ENCODE results near the gene SPP2. TPM values are rescaled to one million over a fixed set of nuclear protein-coding genes. Genes with fewer than 3 reads are reported as not detected.

SPP2 gene
- polyA plus RNA-seq, 1 donor from 2014 or later = not detected

DNA sequence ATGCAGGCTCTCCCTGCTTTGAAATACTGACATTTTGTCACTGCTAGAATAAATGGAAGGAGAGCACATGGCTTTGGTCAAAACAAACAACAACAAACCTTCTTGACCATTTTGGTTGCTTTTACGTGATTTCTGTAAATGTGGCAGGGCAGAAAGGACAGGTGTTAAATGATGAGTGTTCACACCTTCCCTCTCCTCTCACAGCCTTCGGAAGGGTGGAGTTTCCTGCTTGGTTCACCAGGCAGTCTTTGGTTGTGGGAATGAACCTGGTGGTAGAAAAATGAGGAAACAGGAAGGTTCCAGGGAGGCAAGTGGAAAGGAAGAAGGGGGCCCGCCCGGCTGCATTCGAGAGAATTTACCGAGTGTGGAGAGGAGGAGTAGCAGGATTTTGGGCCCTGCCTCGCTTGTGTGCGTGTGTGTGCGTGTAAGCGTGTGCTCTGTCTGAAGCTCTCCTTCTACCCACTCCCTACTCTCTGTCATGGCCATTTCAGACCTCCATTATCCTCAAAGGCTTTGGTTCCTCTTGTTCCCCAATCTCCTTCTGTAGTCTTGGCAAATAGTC, 23.7 kb upstream of the SPP2 start:
- peaks cover 0 to 4% (median 2%) of the 10 kb centered on the region in 3 donors for H3K9me3 Mint-ChIP-seq
- H3K27me3 Mint-ChIP-seq = peaks cover 20% of the 10 kb centered on the region
- H3K36me3 Mint-ChIP-seq = peaks cover 7% of the 10 kb centered on the region
- H3K27ac Mint-ChIP-seq = no peak overlapping the region
- H3K4me3 Mint-ChIP-seq = peak overlapping the region in 1 of 4 donors; percentile 58
- peaks cover 5 to 13% (median 9%) of the 10 kb centered on the region in 3 donors for H3K4me1 Mint-ChIP-seq

GRCh38 chr2:234027641-234028040, 22.9 kb upstream of the SPP2 start:
- peak overlapping the region in 1 of 4 donors; percentile 72 for H3K4me3 Mint-ChIP-seq
- H3K27ac Mint-ChIP-seq = peak overlapping the region in 1 of 3 donors; percentile 68
- peaks cover 15% of the 10 kb centered on the region for H3K27me3 Mint-ChIP-seq
- H3K9me3 Mint-ChIP-seq = peaks cover 0 to 4% (median 4%) of the 10 kb centered on the region in 3 donors
- peaks cover 7% of the 10 kb centered on the region for H3K36me3 Mint-ChIP-seq
- H3K4me1 Mint-ChIP-seq = peaks cover 5 to 13% (median 9%) of the 10 kb centered on the region in 3 donors

- H3K4me3 Mint-ChIP-seq = no peak overlapping the region
Measured at GRCh38 chr2:234029150-234029733, 21.3 kb upstream of the SPP2 start.

GRCh38 chr2:234031207-234031606, 19.3 kb upstream of the SPP2 start:
- peaks cover 6% of the 10 kb centered on the region for H3K36me3 Mint-ChIP-seq
- no peak overlapping the region for H3K4me3 Mint-ChIP-seq
- H3K9me3 Mint-ChIP-seq = peaks cover 2 to 8% (median 6%) of the 10 kb centered on the region in 3 donors
- H3K27ac Mint-ChIP-seq = no peak overlapping the region
- H3K27me3 Mint-ChIP-seq = peaks cover 30% of the 10 kb centered on the region
- peaks cover 3 to 8% (median 4%) of the 10 kb centered on the region in 3 donors for H3K4me1 Mint-ChIP-seq

More at GRCh38 chr2:234029150-234029733, 21.3 kb upstream of the SPP2 start:
- H3K27me3 Mint-ChIP-seq = peaks cover 19% of the 10 kb centered on the region
- H3K36me3 Mint-ChIP-seq = peaks cover 5% of the 10 kb centered on the region
- H3K27ac Mint-ChIP-seq = peak overlapping the region in 1 of 3 donors; percentile 26
- H3K9me3 Mint-ChIP-seq = peaks cover 0 to 8% (median 5%) of the 10 kb centered on the region in 3 donors
- peaks cover 5 to 13% (median 9%) of the 10 kb centered on the region in 3 donors for H3K4me1 Mint-ChIP-seq

DNA sequence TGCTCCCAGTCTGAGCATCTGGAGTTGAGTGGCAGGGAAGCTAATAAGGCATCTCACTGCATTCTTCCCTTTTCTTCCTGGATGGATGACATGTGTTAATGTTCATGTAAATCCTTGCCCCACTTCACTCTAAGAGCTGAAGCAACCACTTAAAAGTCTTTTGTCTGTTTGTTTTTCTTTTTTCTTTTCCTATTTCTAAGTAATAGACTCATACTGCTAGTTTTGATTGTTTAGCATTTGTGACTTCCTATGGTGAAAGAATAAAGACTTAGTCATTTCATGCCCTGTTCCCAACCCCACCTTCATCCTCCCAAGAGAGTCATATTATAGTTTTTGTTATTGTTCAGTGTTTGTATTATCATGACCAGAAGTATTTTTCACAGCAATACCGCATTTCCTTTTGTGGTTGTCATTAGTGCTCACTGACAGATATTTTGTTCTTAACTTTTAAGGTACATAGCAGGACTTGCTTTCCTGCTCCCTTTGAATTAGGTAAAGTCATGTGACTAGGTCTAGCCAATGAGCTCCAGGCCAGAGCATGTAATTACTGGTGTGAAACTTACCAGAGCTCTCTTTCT, 18.1 kb upstream of the SPP2 start:
- Mint-ChIP-seq H3K27me3 (peaks cover 37% of the 10 kb centered on the region), H3K27ac (peak overlapping the region in 1 of 3 donors; percentile 3), H3K36me3 (peaks cover 4% of the 10 kb centered on the region), H3K9me3 (peaks cover 2 to 13% (median 6%) of the 10 kb centered on the region in 3 donors), H3K4me3 (no peak overlapping the region), H3K4me1 (peaks cover 0 to 3% (median 0%) of the 10 kb centered on the region in 3 donors)

GRCh38 chr2:234033174-234033573, 17.3 kb upstream of the SPP2 start:
- Mint-ChIP-seq H3K9me3 (peaks cover 2 to 16% (median 6%) of the 10 kb centered on the region in 3 donors), H3K36me3 (peaks cover 2% of the 10 kb centered on the region), H3K4me1 (no peaks in the 10 kb centered on the region), H3K27me3 (peaks cover 34% of the 10 kb centered on the region), H3K4me3 (peak overlapping the region in 1 of 4 donors; percentile 14), H3K27ac (no peak overlapping the region)

DNA sequence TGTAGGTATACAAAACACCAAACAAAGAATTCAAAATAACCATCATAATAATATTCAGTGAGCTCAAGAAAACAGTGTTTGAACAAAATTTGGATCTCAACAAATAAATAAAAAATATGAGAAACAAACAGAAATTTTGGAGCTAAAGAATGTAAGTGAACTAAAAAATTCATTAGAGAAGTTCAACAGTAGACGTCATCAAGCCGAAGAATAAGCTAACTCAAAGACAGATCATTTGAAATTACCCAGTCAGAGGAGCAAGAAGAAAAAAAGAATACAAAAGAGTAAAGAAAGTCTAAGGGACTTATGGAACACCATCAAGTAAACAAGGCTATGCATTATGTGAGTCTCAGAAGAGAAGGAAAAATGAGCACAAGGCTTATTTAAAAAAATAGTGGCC, 16.6 kb upstream of the SPP2 start:
- H3K27me3 Mint-ChIP-seq = peaks cover 35% of the 10 kb centered on the region
- H3K27ac Mint-ChIP-seq = no peak overlapping the region
- H3K9me3 Mint-ChIP-seq = peaks cover 5 to 22% (median 6%) of the 10 kb centered on the region in 3 donors
- H3K4me3 Mint-ChIP-seq = no peak overlapping the region
- H3K36me3 Mint-ChIP-seq = peaks cover 2% of the 10 kb centered on the region
- H3K4me1 Mint-ChIP-seq = no peaks in the 10 kb centered on the region

- Mint-ChIP-seq H3K9me3 (peaks cover 5 to 16% (median 6%) of the 10 kb centered on the region in 3 donors), H3K27ac (no peak overlapping the region), H3K4me1 (no peaks in the 10 kb centered on the region), H3K4me3 (no peak overlapping the region), H3K36me3 (peaks cover 2% of the 10 kb centered on the region), H3K27me3 (peaks cover 27% of the 10 kb centered on the region)
Measured at GRCh38 chr2:234038076-234038802, 12.3 kb upstream of the SPP2 start.

- Mint-ChIP-seq H3K9me3 (no peaks in the 10 kb centered on the region), H3K4me1 (no peaks in the 10 kb centered on the region), H3K36me3 (peaks cover 3% of the 10 kb centered on the region), H3K27me3 (no peaks in the 10 kb centered on the region), H3K4me3 (no peak overlapping the region), H3K27ac (no peak overlapping the region)
Measured at GRCh38 chr2:234044157-234044556, 6.3 kb upstream of the SPP2 start.

DNA sequence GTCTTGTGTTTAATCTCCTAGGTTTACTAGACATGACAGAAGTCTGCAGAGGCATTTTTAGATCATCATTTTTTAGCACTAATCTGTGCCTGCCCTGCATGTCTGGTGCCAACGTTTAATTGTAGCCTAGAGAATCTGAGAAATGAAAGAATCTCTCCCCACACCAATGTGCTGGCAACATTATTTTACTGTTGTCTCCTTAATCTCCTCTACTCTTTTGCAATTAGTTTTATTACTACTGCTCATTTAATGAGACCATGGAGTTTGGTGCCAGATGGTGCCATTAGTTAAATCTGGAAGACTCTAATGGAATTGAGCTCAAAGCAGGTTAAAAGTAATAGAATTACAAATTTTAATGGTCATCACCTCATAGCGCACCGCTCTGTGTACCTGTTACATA, 4.0 kb upstream of the SPP2 start:
- H3K9me3 Mint-ChIP-seq = no peaks in the 10 kb centered on the region
- H3K4me3 Mint-ChIP-seq = no peak overlapping the region
- peaks cover 3% of the 10 kb centered on the region for H3K36me3 Mint-ChIP-seq
- no peak overlapping the region for H3K27ac Mint-ChIP-seq
- H3K27me3 Mint-ChIP-seq = no peaks in the 10 kb centered on the region
- no peaks in the 10 kb centered on the region for H3K4me1 Mint-ChIP-seq

DNA sequence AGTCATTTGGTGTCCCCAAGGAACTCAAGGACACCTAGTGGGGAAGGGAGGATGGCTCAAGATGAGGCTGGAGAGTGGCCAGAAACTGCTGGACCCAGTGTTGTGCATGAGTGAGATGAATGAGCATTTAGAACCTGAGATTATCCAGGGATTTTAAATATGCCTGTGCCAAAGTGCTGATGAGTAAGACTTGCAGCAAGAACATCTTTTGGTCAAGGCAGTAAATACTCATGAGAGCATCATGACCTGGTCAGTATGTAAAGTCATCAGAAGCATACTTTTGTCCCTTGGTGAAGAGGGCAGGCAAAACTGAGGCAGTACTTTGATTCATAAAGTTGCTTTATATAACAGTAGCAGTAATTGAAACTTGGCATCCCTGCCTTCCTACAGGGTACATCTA, 3.1 kb upstream of the SPP2 start:
- Mint-ChIP-seq H3K4me3 (no peak overlapping the region), H3K27me3 (no peaks in the 10 kb centered on the region)

GRCh38 chr2:234048049-234048448, 2.5 kb upstream of the SPP2 start:
- peaks cover 3% of the 10 kb centered on the region for H3K36me3 Mint-ChIP-seq
- no peaks in the 10 kb centered on the region for H3K9me3 Mint-ChIP-seq
- H3K27ac Mint-ChIP-seq = no peak overlapping the region
- no peaks in the 10 kb centered on the region for H3K4me1 Mint-ChIP-seq
- no peak overlapping the region for H3K4me3 Mint-ChIP-seq
- H3K27me3 Mint-ChIP-seq = no peaks in the 10 kb centered on the region

More for the DNA sequence above, 3.1 kb upstream of the SPP2 start:
- Mint-ChIP-seq H3K9me3 (no peaks in the 10 kb centered on the region), H3K4me1 (no peaks in the 10 kb centered on the region), H3K27ac (no peak overlapping the region), H3K36me3 (peaks cover 3% of the 10 kb centered on the region)

- Mint-ChIP-seq H3K9me3 (no peaks in the 10 kb centered on the region), H3K4me3 (no peak overlapping the region), H3K27me3 (peaks cover 8% of the 10 kb centered on the region), H3K4me1 (no peaks in the 10 kb centered on the region), H3K27ac (no peak overlapping the region), H3K36me3 (peaks cover 3% of the 10 kb centered on the region)
Measured at GRCh38 chr2:234051374-234052070, 1.0 kb downstream of the SPP2 start.

- H3K27ac Mint-ChIP-seq = peak overlapping the region in 1 of 3 donors; percentile 14
- H3K27me3 Mint-ChIP-seq = peaks cover 38% of the 10 kb centered on the region
- H3K4me1 Mint-ChIP-seq = no peaks in the 10 kb centered on the region
- H3K9me3 Mint-ChIP-seq = no peaks in the 10 kb centered on the region
- H3K4me3 Mint-ChIP-seq = no peak overlapping the region
- no peaks in the 10 kb centered on the region for H3K36me3 Mint-ChIP-seq
Measured at GRCh38 chr2:234058881-234059280, 8.4 kb downstream of the SPP2 start.

DNA sequence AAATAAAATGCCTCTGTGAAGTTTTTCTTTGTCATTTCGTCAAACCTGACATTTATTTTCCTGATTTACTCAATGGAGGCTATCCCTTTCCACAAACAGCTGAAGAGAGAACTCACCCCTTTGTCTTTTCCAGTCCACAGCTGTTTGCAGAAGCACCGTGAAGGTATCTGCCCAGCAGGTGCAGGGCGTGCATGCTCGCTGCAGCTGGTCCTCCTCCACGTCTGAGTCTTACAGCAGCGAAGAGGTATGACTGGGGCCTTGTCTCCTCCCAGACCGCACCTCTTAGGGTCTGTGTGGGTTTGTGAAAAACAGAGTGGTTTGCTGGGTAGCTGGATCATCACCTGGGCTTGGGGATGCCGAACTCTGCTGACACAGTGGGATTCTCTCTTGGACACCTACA, 9.7 kb downstream of the SPP2 start:
- H3K4me3 Mint-ChIP-seq = no peak overlapping the region
- peaks cover 0 to 2% (median 0%) of the 10 kb centered on the region in 3 donors for H3K4me1 Mint-ChIP-seq
- H3K36me3 Mint-ChIP-seq = no peaks in the 10 kb centered on the region

More for the DNA sequence above, 9.7 kb downstream of the SPP2 start:
- H3K9me3 Mint-ChIP-seq = no peaks in the 10 kb centered on the region
- peaks cover 30% of the 10 kb centered on the region for H3K27me3 Mint-ChIP-seq
- H3K27ac Mint-ChIP-seq = no peak overlapping the region
